SH-SY5Y (cell line): ENCODE data around the gene EDIL3.

Experiments
- GATA2 ChIP-seq: IDR thresholded peaks from 2 replicates; pipeline ENCODE4 v1.6.1; 2011; ENCODE audit warnings: mild to moderate bottlenecking, low read depth, low read length
- GATA3 ChIP-seq: IDR thresholded peaks from 2 replicates; pipeline ENCODE4 v1.6.1; 2011; ENCODE audit warnings: low read depth, mild to moderate bottlenecking, low read length, moderate library complexity

- TF ChIP-seq GATA3 (no peak), GATA2 (no peak)
Observed at GRCh38 chr5:84014966-84015365, 369.7 kb downstream of the EDIL3 start.
